Measurements from ENCODE around the gene FREM3. TPM values are rescaled to one million over a fixed set of nuclear protein-coding genes. Genes with fewer than 3 reads are reported as not detected.
"Not testable (repeated sequence)": the region's sequence is repeated elsewhere in the genome, so short reads cannot be mapped to it uniquely, and the experiment has no call there.

The FREM3 gene
- total and polyA plus RNA-seq, 2 of the 8 experiments (the other 6 are each of a cell fraction or from before 2014, with no cell fraction given) = 0.03 to 0.11 TPM

- H4K91ac ChIP-seq (replicated peaks; ENCODE audit: insufficient read length, low read length); H3K56ac ChIP-seq (replicated peaks; ENCODE audit: insufficient read length, low read depth, low read length); H3K36me3 ChIP-seq (ENCODE audit: control insufficient read depth in 2 of 4, insufficient read depth in 4 of 4, low read length in 3 of 4); H3K27ac ChIP-seq (ENCODE audit: low read depth, low read length); H3K9ac ChIP-seq (replicated peaks in 1 of 4; ENCODE audit: extremely low read depth in 1 of 4, low read depth in 3 of 4, low read length in 3 of 4); DNase-seq (ENCODE audit: low read depth in 1 of 2, low spot score in 2 of 2); H3K18ac ChIP-seq (ENCODE audit: extremely low read depth, low read length); H2BK20ac ChIP-seq (ENCODE audit: low read length); H2AK5ac ChIP-seq (ENCODE audit: low read depth, low read length); H3K4me2 ChIP-seq (ENCODE audit: insufficient read depth in 1 of 2, low read depth in 2 of 2, low read length in 2 of 2); H4K8ac ChIP-seq (ENCODE audit: extremely low read depth, insufficient read depth, low read length); H3K4me1 ChIP-seq (replicated peaks in 1 of 4; ENCODE audit: control insufficient read depth in 3 of 4, insufficient read depth in 4 of 4, low read length in 3 of 4); H4K5ac ChIP-seq (ENCODE audit: insufficient read length, low read depth, low read length); H2AFZ ChIP-seq (ENCODE audit: low read length); H4K20me1 ChIP-seq (replicated peaks in 1 of 2; ENCODE audit: control insufficient read depth in 1 of 2, insufficient read depth in 2 of 2, low read length in 2 of 2); H2BK12ac ChIP-seq (ENCODE audit: low read depth, low read length); H3K9me3 ChIP-seq (ENCODE audit: insufficient read depth in 2 of 2, low read depth in 1 of 2, low read length in 1 of 2); H3K14ac ChIP-seq (ENCODE audit: insufficient read length); H3K23me2 ChIP-seq (ENCODE audit: low read depth, low read length); H2BK5ac ChIP-seq (ENCODE audit: low read depth, low read length); H3K79me2 ChIP-seq (ENCODE audit: control insufficient read depth in 1 of 2, insufficient read depth in 2 of 2, low read length in 2 of 2); H2BK15ac ChIP-seq (ENCODE audit: low read length); FAIRE-seq; H3K23ac ChIP-seq (ENCODE audit: insufficient read length); H3K27me3 ChIP-seq (replicated peaks in 1 of 4; ENCODE audit: control insufficient read depth in 3 of 4, extremely low read depth in 1 of 4, insufficient read depth in 3 of 4, low read length in 3 of 4); POLR2A ChIA-PET (ENCODE audit: partially characterized antibody); H3K79me1 ChIP-seq (ENCODE audit: low read depth, low read length); CTCF ChIA-PET (ENCODE audit: partially characterized antibody); H3K4me3 ChIP-seq (ENCODE audit: extremely low read depth in 1 of 4, insufficient read depth in 2 of 4, low read depth in 3 of 4, low read length in 4 of 4); H3K4ac ChIP-seq (replicated peaks; ENCODE audit: insufficient read length, low read depth, low read length); H2BK120ac ChIP-seq (replicated peaks; ENCODE audit: low read depth, low read length): not testable (repeated sequence)
- 91% methylated on average over 8 of the region's 9 CpGs; no CpG with 5 or more reads in 1 of the 2 experiments for WGBS, 2 experiments (ENCODE audit: extremely low coverage in 1 of 2, insufficient coverage in 1 of 2, insufficient read length in 1 of 2, insufficient replicate concordance in 2 of 2, low coverage in 1 of 2, low lambda C conversion rate in 2 of 2, missing lambda C conversion rate in 1 of 2)
These were observed 26.8 kb downstream of the FREM3 start for GRCh38 chr4:143673629-143674028.
